GM23248 (cell line): Measurements from ENCODE around the gene ZFAND3. TPM values are rescaled to one million over a fixed set of nuclear protein-coding genes. Genes with fewer than 3 reads are reported as not detected.
"Not testable (repeated sequence)": the region's sequence is repeated elsewhere in the genome, so short reads cannot be mapped to it uniquely, and the experiment has no call there.

Experiments
- DNase-seq: peaks from one replicate; pipeline ENCODE4 v3.0.0-alpha.2; 2015
- H2AFZ ChIP-seq: fragments of 200-600 bp; sonication (generic); 2 replicates; pipeline ENCODE4 v1.6.1; 2016; ENCODE audit warnings: antibody characterized with exemption
- H3F3A ChIP-seq: fragments of 200-600 bp; sonication (generic); 2 replicates; pipeline ENCODE4 v1.6.1; 2016; ENCODE audit warnings: mild to moderate bottlenecking, antibody characterized with exemption, mixed run types; ENCODE audit not compliant: insufficient read depth
- H3K27ac ChIP-seq: fragments of 200-600 bp; sonication (generic); 2 replicates; pipeline ENCODE4 v1.5.1; 2016; ENCODE audit warnings: mild to moderate bottlenecking
- H3K27me3 ChIP-seq: fragments of 200-600 bp; sonication (generic); replicated peaks from 2 replicates; pipeline ENCODE4 v1.6.1; 2016; ENCODE audit warnings: mild to moderate bottlenecking; ENCODE audit not compliant: insufficient read depth
- H3K36me3 ChIP-seq: fragments of 200-600 bp; sonication (generic); 2 replicates; pipeline ENCODE4 v1.6.1; 2016; ENCODE audit warnings: low read depth, mild to moderate bottlenecking
- H3K4me1 ChIP-seq: fragments of 200-600 bp; sonication (generic); 2 replicates; pipeline ENCODE4 v1.6.1; 2016; ENCODE audit warnings: mild to moderate bottlenecking; ENCODE audit not compliant: insufficient read depth
- H3K4me2 ChIP-seq: fragments of 200-600 bp; sonication (generic); one replicate; pipeline ENCODE4 v1.6.1; 2016; ENCODE audit warnings: mild to moderate bottlenecking; ENCODE audit not compliant: unreplicated experiment
- H3K4me3 ChIP-seq: fragments of 200-600 bp; sonication (generic); 2 replicates; pipeline ENCODE4 v1.5.1; 2016; ENCODE audit warnings: mild to moderate bottlenecking
- H3K79me2 ChIP-seq: fragments of 200-600 bp; sonication (generic); 2 replicates; pipeline ENCODE4 v1.6.1; 2016; ENCODE audit warnings: mild to moderate bottlenecking; ENCODE audit not compliant: insufficient read depth
- H3K9ac ChIP-seq: fragments of 200-600 bp; sonication (generic); 2 replicates; pipeline ENCODE4 v1.6.1; 2016; ENCODE audit warnings: mild to moderate bottlenecking
- H3K9me2 ChIP-seq: fragments of 200-600 bp; sonication (generic); 2 replicates; pipeline ENCODE4 v1.6.1; 2016; ENCODE audit warnings: mixed run types, mild to moderate bottlenecking, moderate library complexity; ENCODE audit not compliant: insufficient read depth
- H3K9me3 ChIP-seq: fragments of 200-600 bp; sonication (generic); one replicate; pipeline ENCODE4 v1.6.1; 2017; ENCODE audit warnings: low read depth
- H4K20me1 ChIP-seq: fragments of 200-600 bp; sonication (generic); 2 replicates; pipeline ENCODE4 v1.6.0; 2016; ENCODE audit not compliant: insufficient read depth
- EZH2 ChIP-seq: fragments of 200-600 bp; sonication (generic); IDR thresholded peaks from 2 replicates; pipeline ENCODE4 v1.6.1; 2018; ENCODE audit warnings: antibody characterized with exemption, mild to moderate bottlenecking; ENCODE audit not compliant: insufficient read depth, poor library complexity, severe bottlenecking
- EZH2phosphoT487 ChIP-seq: fragments of 200-600 bp; sonication (generic); IDR thresholded peaks from 2 replicates; pipeline ENCODE4 v1.6.1; 2018; ENCODE audit warnings: antibody characterized with exemption, moderate library complexity, mild to moderate bottlenecking, low read depth; ENCODE audit not compliant: insufficient read depth
- WGBS, 2 experiments: methylation state at CpG; one replicate each; pipeline ENCODE4 v1.1.6; 2015 to 2017; ENCODE audit warnings: low lambda C conversion rate in 2 of 2, low coverage in 1 of 2; ENCODE audit errors: missing lambda C conversion rate in 2 of 2; 5-methylcytosine and 5-hydroxymethylcytosine counted together
- in situ Hi-C: fragments of 300-500 bp; cut with MboI; formaldehyde crosslinking; loops from 2 replicates; pipeline ENCODE4 v1.15.0; 2020
- polyA plus RNA-seq: library from polyadenylated mRNA; unstranded; fragments of >200 nt; fragmentation: Nextera tagmentation; extraction: Ambion mirVana; gene quantifications from 2 replicates; pipeline ENCODE4 v1.2.1, GENCODE V29; 2016
- total RNA-seq: library from RNA; depleted of rRNA; stranded (reverse); fragments of >200 nt; shearing (Covaris generic); gene quantifications from 2 replicates; pipeline ENCODE4 v1.2.3, GENCODE V29; 2014

ZFAND3 gene
- total and polyA plus RNA-seq, 2 experiments from 2014 or later: 27.5 to 40.0 TPM

- Histone ChIP-seq H3K9me3 (no peaks in the 10 kb centered on the region), H3K79me2 (peaks cover 73% of the 10 kb centered on the region), H3F3A (0 out of 2 replicates have a peak, but pooled peaks cover 12% of the 10 kb centered on the region), H3K4me2 (peak overlapping the region; percentile 20), H3K27ac (0 out of 2 replicates have a peak overlapping the region, but pooled peaks have one; percentile 11), H3K9ac (no peak overlapping the region), H2AFZ (no peak overlapping the region), H3K9me2 (no peaks in the 10 kb centered on the region), H3K27me3 (no peaks in the 10 kb centered on the region), H3K4me3 (no peak overlapping the region), H4K20me1 (peaks cover 5% of the 10 kb centered on the region; the same call in 1 of the 2 replicates), H3K4me1 (peaks cover 11% of the 10 kb centered on the region), H3K36me3 (0 out of 2 replicates have a peak, but pooled peaks cover 2% of the 10 kb centered on the region)
- WGBS, 2 experiments: 22 to 26% methylated on average over 1 of the region's 1 CpG
- peak; percentile 58 for DNase-seq
- in situ Hi-C loops: no loop called here
- TF ChIP-seq EZH2phosphoT487: no peak
- TF ChIP-seq EZH2: no peak
Observed at GRCh38 chr6:38117281-38117680, 297.8 kb downstream of the ZFAND3 start.

GRCh38 chr6:38118791-38119365 lies 299.4 kb downstream of the ZFAND3 start:
- in situ Hi-C loops: no loop called here
- Histone ChIP-seq H3K9ac (no peak overlapping the region), H2AFZ (no peak overlapping the region), H3K9me2 (no peaks in the 10 kb centered on the region), H3K36me3 (0 out of 2 replicates have a peak, but pooled peaks cover 2% of the 10 kb centered on the region), H3F3A (0 out of 2 replicates have a peak, but pooled peaks cover 12% of the 10 kb centered on the region), H3K27me3 (no peaks in the 10 kb centered on the region), H3K79me2 (peaks cover 72% of the 10 kb centered on the region), H3K4me1 (peaks cover 11% of the 10 kb centered on the region), H3K9me3 (no peaks in the 10 kb centered on the region), H3K27ac (no peak overlapping the region), H3K4me2 (no peak overlapping the region), H4K20me1 (peaks cover 2% of the 10 kb centered on the region; the same call in 1 of the 2 replicates), H3K4me3 (no peak overlapping the region)
- TF ChIP-seq EZH2: no peak
- no peak for TF ChIP-seq EZH2phosphoT487
- DNase-seq: no peak
- WGBS, 2 experiments: 45 to 46% methylated on average over 2 of the region's 2 CpGs

- no peaks in the 10 kb centered on the region for H4K20me1 ChIP-seq
- H2AFZ ChIP-seq: no peak overlapping the region
Observed at GRCh38 chr6:38119516-38119915, 300.0 kb downstream of the ZFAND3 start.

GRCh38 chr6:38124224-38124926 lies 304.8 kb downstream of the ZFAND3 start:
- H3K9ac ChIP-seq, H3K4me2 ChIP-seq, H3K4me3 ChIP-seq, H3K36me3 ChIP-seq, H2AFZ ChIP-seq, DNase-seq, H3K27ac ChIP-seq, H3K27me3 ChIP-seq, in situ Hi-C loops, H3K9me2 ChIP-seq, H3F3A ChIP-seq, H3K4me1 ChIP-seq, H3K9me3 ChIP-seq: not testable (repeated sequence)
- H4K20me1 ChIP-seq: 0 out of 2 replicates have a peak, but pooled peaks cover 17% of the 10 kb centered on the region
- H3K79me2 ChIP-seq: peaks cover 78% of the 10 kb centered on the region
- WGBS, 2 experiments: 95% methylated on average over 30 to 31 of the region's 40 CpGs

More at GRCh38 chr6:38119516-38119915, 300.0 kb downstream of the ZFAND3 start:
- no peak for TF ChIP-seq EZH2
- TF ChIP-seq EZH2phosphoT487: no peak
- Histone ChIP-seq H3F3A (0 out of 2 replicates have a peak, but pooled peaks cover 12% of the 10 kb centered on the region), H3K9ac (no peak overlapping the region), H3K4me1 (peaks cover 11% of the 10 kb centered on the region), H3K9me3 (no peaks in the 10 kb centered on the region), H3K4me2 (no peak overlapping the region), H3K27ac (no peak overlapping the region), H3K9me2 (no peaks in the 10 kb centered on the region), H3K79me2 (peaks cover 66% of the 10 kb centered on the region), H3K36me3 (0 out of 2 replicates have a peak, but pooled peaks cover 2% of the 10 kb centered on the region), H3K27me3 (no peaks in the 10 kb centered on the region), H3K4me3 (no peak overlapping the region)
- in situ Hi-C loops: no loop called here
- 42 to 54% methylated on average over 6 of the region's 6 CpGs for WGBS, 2 experiments
- no peak for DNase-seq
